COLO829 (cell line): ENCODE results near the gene SMYD3.
"Not testable (repeated sequence)": the region's sequence is repeated elsewhere in the genome, so short reads cannot be mapped to it uniquely, and the experiment has no call there.

Experiments
- DNase-seq: peaks from one replicate; pipeline ENCODE4 v3.0.0; 2012; ENCODE audit warnings: low spot score

SMYD3 gene

GRCh38 chr1:246351721-246352120, 155.4 kb downstream of the SMYD3 start:
- DNase-seq = no peak

DNA sequence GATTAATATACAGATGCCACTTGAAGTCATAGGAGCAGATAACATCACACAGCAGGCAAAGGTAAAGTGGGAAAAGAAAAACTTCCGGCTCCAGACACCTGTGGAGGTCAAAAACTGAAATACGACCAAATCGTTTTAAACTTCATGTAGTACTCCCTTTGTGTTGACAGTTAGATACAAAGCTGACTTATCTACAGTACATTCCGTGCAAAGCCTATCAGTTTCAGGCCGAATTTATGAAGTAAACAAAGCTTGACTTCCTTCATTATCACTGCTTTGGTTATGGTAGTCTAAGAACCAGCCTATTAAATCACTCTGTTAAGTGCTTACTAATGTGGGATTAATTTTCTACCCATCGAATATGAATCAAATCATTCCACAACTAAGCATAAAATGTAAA, 156.3 kb downstream of the SMYD3 start:
- no peak for DNase-seq

DNA sequence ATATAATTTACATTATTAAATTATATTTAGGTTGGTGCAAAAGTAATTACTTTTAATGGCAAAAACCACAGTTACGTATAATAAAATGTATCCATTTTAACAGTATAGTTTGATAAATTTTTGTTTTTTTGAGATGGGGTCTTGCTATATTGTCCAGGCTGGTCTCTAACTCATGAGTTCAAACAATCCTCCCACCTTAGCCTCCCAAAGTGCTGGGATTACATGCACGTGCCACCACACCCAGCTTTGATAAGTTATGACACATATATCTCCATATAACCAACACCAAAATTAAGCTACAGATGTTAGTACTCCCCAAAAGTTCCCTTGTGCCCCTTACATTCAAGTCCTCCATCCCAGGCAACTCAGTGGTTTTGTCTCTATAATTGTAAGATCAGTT, 163.1 kb downstream of the SMYD3 start:
- no peak for DNase-seq

- DNase-seq = no peak
Measured at GRCh38 chr1:246343251-246343650, 163.8 kb downstream of the SMYD3 start.

GRCh38 chr1:246338546-246338945, 168.5 kb downstream of the SMYD3 start:
- no peak for DNase-seq

DNA sequence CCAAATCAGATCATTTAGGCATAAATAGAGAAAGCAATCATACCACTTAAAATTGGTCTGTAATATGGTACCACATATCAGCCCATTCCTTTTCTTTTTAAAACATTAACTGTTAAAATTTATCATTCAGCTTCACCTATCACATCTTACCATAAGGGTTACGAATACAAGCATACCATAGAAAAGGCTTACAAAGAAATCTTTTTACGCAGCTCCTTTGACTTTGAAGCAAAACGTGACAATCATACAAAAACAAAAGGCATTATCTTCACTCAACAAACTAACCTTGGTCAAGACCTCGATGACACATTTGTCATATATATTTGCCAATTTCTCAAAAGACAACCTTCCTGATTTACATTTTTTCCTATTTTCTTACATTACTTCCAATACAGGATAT, 169.0 kb downstream of the SMYD3 start:
- DNase-seq = no peak

GRCh38 chr1:246335151-246335550, 171.9 kb downstream of the SMYD3 start:
- no peak for DNase-seq

DNA sequence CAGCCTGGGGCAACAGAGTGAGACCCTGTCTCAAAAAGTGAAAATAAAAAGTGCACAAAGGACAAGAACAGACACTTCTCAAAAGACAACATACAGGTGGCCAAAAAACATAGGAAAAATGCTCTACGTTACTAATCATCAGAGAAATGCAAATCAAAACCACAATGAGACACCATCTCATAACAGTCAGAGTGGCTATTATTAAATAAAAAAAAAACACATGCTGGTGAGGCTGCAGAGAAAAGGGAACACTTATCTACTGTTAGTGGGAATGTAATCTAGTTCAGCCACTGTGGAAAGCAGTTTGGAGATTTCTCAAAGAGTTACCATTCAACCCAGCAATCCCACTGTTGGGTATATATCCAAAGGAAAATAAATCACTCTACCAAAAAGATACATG, 173.2 kb downstream of the SMYD3 start:
- no peak for DNase-seq

GRCh38 chr1:246332078-246332477, 175.0 kb downstream of the SMYD3 start:
- DNase-seq = no peak

DNA sequence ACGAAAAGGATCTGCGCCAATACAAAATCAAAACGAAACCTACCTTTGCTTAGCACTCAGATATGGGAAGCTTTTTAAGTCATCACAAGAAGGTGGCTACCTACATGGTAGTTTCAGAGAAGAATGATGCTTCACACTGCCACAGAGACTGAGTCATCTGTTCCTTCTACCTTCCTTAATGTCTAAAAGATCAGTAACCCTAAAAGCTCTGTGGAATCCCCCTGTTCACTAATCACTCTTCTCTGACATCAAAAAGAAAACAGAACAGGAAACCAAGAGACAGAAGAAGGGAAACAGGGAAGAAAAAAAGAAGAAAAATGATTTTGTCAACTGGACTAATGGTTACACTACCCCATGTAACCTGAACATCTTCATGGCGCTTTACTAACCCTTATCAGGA, 177.2 kb downstream of the SMYD3 start:
- DNase-seq = no peak

DNA sequence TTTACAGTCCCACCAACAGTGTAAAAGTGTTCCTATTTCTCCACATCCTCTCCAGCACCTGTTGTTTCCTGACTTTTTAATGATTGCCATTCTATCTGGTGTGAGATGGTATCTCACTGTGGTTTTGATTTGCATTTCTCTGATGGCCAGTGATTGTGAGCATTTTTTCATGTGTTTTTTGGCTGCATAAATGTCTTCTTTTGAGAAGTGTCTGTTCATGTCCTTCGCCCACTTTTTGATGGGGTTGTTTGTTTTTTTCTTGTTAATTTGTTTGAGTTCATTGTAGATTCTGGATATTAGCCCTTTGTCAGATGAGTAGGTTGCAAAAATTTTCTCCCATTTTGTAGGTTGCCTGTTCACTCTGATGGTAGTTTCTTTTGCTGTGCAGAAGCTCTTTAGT, 177.8 kb downstream of the SMYD3 start:
- not testable (repeated sequence) for DNase-seq

GRCh38 chr1:246324711-246325110, 182.4 kb downstream of the SMYD3 start:
- DNase-seq = no peak

- not testable (repeated sequence) for DNase-seq
Measured at GRCh38 chr1:246324033-246324432, 183.0 kb downstream of the SMYD3 start.

GRCh38 chr1:246320286-246320685, 186.8 kb downstream of the SMYD3 start:
- DNase-seq = no peak

GRCh38 chr1:246319083-246319714, 187.9 kb downstream of the SMYD3 start:
- DNase-seq = no peak

DNA sequence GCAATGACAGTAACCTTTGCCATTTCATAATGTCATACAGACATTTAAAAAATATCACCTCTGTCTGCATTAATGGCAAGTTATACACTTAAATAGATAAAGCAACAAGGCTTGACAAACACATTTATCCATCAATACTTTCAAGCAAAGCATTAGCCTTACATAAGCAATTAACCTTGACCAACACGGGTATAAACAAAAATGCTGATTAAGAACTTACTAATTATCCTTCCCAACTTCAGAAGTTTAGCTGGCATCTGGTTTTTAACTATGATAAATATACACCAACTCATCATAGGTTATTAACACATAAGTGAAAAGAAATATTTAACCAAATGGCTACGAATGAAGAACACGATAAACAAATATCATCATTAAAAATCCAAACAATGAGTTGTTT, 188.5 kb downstream of the SMYD3 start:
- no peak for DNase-seq

DNA sequence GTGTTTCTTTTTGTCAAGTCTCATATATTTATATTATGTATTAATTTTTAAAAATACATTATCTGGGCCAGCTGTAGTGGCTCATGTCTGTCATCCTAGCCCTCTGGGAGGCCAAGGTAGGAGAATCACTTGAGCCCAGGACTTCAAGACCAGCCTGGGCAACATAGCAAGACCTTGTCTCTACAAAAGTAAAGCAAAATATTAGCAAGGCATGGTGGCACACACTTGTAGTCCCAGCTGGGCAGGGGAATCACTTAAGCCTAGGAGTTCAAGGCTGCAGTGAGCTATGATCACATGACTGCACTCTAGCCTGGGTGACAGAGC, 189.1 kb downstream of the SMYD3 start:
- no peak for DNase-seq

DNA sequence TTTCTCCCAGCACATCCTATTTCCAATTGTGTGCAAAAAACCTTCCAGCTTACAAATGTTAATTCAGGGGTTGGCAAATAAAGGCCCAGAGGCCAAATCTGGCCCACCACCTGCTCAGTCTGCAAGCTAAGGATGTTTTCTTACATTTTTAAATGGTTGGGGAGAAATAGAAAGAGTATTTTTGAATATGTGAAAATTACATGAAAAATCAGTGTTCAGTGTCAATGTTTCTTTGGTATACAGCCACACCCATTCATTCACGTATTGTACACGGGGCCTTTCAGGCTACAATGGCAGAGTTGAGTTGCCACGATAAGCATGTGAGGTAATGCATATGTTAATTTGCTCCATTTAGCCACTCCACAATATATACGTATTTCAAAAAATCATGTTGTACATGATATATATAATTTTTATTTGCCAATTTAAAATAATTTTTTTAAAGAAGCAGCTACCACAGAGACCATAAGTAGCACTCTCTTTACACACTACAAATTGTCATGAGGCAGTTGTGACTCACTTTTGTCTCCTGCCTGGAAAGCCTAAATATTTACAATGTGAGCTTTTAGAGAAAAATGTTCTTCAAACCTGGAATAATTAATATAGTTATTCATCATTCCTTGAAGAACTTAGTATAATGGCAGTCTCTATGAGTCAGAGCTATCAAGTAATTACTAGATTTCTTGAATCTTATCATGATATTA, 189.6 kb downstream of the SMYD3 start:
- DNase-seq = peak; percentile 45

- DNase-seq = no peak
Measured at GRCh38 chr1:246311461-246311860, 195.6 kb downstream of the SMYD3 start.

- DNase-seq = no peak
Measured at GRCh38 chr1:246309247-246309884, 197.7 kb downstream of the SMYD3 start.

GRCh38 chr1:246308533-246309075, 198.5 kb downstream of the SMYD3 start:
- no peak for DNase-seq

GRCh38 chr1:246306415-246307037, 200.6 kb downstream of the SMYD3 start:
- no peak for DNase-seq
